Right lung (tissue), 5 donors: ENCODE data around the gene SLC22A23. TPM values are rescaled to one million over a fixed set of nuclear protein-coding genes. Genes with fewer than 3 reads are reported as not detected.

Experiments used
- DNase-seq, 2 donors: peaks; one replicate each; pipeline ENCODE4 v3.0.0-alpha.2; 2013
- polyA plus RNA-seq, 5 donors: library from polyadenylated mRNA; unstranded; fragments of 120-200 nt; gene quantifications; one replicate each; pipeline versions ENCODE4 v1.2.1 to v1.2.3, GENCODE V29; 2013; ENCODE audit warnings: inconsistent platforms in 1 of 5, low replicate concordance in 1 of 5; ENCODE audit not compliant: insufficient read length in 5 of 5, insufficient read depth in 1 of 5

SLC22A23 gene
- polyA plus RNA-seq, 5 donors, result 16.2 to 24.7 (median 18.1) TPM

- DNase-seq, result no peak
Observed at GRCh38 chr6:3473773-3474172, 16.9 kb upstream of the SLC22A23 start.

- no peak for DNase-seq
Observed at GRCh38 chr6:3471711-3472110, 14.9 kb upstream of the SLC22A23 start.

DNA sequence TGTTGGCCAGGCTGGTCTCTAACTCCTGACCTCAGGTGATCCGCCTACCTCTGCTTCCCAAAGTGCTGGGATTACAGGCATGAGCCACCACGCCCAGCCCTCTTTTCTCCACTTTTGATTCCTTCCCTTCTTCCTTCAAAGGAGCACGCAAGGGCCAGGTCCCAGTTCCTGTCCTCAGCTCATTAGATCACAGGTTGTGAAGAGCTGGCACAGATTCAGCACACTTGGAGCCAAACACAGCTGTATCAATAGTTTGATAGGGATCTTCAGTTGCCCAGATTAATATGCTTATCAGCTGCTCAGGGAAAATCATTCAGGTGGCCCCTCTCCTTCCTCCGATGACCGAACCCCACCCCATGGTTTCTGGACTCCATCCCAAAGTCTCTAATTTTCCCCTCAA is 14.4 kb upstream of the SLC22A23 start:
- no peak for DNase-seq

DNA sequence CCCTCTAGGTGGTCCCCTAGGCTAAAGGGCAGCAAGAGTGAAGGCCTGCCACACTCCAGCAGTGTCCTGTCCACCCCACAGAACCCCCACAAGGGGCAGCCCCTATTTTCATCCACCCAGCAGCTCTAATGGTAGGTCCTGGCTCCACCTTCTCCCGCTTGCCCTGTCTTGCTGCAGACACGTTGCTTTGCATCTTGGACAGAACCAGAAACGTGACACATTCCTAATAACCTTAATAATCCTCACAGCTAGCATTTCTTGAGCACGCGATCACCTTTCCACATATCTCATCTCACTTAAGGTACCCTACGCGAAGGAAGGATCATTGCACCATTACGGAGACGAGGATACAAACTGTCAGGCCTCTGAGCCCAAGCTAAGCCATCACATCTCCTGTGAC is 11.7 kb upstream of the SLC22A23 start:
- no peak for DNase-seq

GRCh38 chr6:3467996-3468395 is 11.1 kb upstream of the SLC22A23 start:
- no peak for DNase-seq

DNA sequence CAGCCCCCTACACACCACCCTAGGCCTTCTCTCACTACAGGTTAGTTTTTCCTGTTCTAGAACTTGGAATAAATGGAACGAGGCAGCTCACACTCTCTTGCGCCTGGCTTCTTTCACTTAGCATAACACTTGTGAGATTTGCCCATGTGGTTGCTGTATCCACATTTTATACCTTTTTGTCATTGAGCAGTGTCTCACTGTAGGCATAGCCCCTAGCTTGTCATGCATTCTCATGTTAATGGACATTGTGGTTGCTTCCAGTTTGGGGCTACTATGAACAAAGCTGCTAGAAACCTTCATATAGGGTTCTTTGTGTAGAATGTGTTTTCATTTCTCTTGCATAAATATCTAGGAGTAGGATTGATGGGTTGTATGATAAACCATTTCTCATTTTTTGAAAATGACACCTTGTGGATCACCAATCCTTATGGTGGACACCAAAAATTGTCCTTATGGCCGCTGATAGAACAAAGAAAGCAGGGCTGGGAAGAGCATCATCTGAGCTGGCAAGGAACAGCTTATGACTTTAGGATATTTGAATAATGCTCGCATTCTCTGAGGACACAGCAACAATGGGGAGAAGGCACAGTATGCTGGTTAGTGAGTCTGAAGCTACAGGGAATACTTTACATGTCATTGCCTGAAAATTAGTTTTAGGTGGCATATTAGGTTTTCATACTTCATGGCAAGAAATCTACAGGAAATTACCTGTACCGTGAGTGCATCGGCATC is 9.8 kb upstream of the SLC22A23 start:
- DNase-seq, result no peak

DNA sequence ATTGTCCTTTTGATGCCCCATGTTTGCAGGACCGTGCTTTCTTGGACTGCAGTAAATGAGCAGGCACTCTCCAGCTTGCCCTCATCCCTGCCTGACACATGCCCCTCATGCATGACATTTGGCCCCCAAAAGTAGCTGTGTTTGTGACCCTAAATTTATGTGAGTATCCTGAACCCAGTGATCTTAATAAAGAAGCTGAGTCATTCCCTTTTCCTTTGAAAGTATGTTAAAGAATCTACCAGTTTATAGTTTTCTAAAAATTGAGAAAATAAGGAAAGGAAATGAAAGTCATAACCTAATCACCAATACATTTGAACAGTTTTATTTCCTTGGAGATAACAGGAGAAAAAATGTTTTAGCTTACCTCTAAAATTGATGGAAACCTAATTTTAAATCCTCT is 3.4 kb upstream of the SLC22A23 start:
- DNase-seq, result no peak

DNA sequence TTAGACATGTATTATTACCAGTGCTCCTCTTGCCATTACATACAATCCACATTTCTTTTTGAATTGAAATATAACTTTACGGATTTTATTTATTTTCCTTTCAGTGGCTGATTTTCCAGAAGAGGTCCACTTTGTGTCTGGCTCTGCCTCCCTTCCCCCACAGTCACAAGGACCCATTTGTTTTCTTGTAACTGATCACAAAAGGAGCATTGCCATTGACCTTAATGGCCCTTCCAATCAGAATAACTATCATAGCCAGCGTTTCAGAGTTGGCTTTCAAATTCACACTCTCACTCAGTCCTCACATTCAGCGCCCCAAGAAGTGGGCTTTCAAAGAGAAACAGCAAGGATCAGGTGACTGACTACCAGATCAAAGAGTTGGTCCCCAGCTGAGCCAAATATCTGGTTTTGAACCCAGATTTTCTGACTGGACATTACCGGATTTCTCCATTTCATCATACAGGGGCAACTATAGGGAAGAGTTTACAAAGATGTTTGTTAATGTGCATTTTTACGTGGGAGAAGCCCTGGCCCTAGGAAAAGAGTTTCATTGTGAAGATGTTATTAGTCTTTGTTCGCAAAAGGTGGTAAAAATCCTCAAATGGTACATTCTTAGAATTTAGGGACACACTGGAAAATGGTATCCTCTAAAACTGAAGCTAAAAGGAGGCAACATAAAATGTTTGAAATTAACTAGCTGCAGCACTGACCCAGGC is 2.0 kb upstream of the SLC22A23 start:
- no peak for DNase-seq

GRCh38 chr6:3457710-3458602 is 1.1 kb upstream of the SLC22A23 start:
- DNase-seq, result peak in 1 of 2 donors; percentile 26

DNA sequence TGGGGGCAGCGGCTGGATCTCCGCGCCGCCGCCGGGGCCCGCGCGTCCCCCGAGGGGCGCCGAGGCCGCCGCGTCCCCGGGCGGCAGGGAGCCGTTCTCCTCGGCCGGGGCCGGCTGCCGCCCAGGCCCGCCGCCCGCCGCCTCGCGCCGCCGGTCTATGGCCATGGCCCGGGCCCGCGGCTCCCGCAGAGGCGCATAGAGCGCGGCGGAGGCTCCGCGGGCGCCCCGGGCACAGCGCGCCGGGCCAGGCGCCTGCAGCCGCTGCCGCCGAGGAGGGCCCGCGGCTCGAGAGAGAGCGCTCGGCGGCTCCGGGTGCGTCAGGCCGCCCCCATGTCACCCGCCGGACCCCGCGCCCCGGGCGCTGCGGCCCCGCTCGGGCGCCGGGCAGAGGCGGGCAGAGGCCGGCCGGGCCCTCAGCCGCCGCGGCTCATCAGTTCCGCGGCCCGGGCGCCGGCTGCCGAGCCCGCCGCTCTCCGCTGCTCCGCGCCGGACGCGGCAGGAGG is 404 bp downstream of the SLC22A23 start:
- no peak for DNase-seq

- peak in 1 of 2 donors; percentile 24 for DNase-seq
Observed at GRCh38 chr6:3455569-3456394, 1.1 kb downstream of the SLC22A23 start.

DNA sequence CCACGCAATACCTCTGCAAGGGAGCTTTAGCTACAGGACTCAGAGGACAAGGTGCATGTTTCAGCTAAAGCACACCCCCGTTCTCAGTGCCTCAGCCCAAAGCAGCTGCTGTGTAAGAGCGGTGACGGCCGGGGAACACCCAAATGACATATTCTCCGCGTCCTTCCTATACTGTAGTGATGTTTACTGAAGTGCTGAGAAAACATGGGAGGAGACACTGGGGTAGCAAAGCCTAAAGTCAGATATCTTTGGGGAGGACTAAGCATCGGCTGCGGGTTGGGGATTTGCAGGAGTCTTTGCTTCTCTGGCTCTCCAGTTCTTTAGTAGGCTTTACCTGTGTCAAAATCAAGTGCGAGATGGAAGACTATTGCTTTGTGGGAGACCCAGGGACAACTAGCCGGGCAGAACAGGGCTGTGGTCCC is 1.7 kb downstream of the SLC22A23 start:
- no peak for DNase-seq

DNA sequence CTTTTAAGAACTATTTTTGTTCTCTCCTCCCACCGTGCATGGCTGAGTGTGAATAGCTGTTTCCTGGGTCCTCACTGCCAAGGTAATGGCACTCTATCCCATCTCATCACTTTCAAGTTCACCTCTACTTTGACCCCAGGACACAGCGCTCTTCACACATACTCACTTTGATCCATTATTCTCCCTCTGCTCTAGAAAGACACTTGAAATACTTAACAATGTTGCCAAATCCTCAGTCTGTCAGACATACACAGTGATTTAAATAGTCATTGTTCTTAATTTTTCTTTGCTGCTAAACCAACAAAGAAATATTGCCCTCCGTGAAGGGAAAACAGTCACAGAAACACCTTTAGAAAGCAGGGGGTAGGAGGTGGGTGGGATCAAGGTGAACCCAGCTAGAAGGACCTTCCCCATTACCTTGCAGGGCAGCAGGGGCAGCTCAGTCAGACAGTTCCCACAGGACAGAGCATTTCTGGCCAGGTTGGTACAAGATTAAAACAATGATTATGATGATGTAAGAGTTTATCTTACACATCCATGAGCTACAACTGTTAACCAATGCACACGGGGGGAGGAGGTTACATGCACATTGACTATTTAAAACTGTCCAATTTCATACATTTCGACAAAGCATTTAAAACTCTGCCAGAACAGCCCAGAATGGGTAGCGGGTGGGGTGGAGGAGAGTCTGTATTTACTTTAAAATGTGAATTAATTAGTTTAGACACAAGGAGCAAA is 2.4 kb downstream of the SLC22A23 start:
- no peak for DNase-seq

DNA sequence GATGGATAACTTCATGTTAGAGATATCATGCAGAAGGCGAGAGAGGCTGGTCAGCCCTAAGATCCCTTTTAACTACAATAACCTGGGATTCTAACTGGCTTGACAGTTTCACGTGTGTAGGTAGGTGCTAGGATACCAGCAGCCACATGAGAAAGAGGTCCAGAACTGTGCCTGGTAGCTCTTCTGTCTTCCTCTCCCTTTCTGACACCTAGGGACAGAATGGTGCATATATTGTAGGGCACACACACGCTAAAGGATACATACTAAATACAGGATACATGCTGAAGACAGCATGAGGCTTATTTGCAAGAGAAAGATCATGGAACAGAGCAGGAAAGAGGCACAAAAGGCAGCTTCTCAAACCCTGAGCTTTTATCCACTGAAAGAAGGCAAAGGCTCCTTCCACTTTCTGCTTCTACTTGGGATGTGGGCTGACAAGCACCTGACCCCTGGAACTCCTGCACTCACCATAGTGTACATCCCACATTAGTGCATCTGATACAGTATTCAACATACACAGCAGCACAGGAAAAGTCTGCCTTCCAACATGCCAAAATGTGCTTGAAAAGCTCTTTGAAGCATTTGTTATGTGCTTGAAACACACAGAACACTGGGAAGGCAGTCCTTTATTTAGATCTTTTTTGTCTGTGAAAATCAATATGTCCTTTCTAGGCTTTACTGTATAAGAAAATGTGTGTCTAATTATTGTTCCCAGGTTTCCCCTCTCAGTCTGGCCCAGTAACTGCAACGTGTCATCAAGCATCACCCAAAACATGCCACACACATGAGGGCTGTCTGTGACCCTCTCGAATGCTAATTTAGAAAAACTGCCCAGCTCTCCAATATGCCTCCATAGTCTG is 3.2 kb downstream of the SLC22A23 start:
- no peak for DNase-seq

DNA sequence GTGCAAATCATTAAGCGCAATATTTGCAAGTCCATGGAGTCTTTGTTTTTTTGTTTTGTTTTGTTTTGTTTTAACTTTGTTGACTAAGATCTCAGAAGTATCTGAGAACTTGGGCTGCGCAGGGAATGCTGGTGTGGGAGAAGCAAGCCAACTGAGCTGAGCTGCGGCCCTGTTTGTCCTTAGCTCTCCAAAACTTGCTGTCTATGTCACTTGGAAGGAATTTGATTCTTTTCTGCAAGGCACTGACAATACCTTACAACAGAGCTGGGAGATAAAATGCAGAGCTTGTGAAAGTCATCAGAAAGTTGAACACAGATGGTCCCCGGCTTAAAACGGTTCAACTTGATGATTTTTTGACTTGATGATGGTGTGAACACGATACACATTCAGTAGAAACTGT is 5.4 kb downstream of the SLC22A23 start:
- DNase-seq, result no peak

- peak; percentile 64 to 75 for DNase-seq
Observed at GRCh38 chr6:3450888-3451287, 6.0 kb downstream of the SLC22A23 start.

DNA sequence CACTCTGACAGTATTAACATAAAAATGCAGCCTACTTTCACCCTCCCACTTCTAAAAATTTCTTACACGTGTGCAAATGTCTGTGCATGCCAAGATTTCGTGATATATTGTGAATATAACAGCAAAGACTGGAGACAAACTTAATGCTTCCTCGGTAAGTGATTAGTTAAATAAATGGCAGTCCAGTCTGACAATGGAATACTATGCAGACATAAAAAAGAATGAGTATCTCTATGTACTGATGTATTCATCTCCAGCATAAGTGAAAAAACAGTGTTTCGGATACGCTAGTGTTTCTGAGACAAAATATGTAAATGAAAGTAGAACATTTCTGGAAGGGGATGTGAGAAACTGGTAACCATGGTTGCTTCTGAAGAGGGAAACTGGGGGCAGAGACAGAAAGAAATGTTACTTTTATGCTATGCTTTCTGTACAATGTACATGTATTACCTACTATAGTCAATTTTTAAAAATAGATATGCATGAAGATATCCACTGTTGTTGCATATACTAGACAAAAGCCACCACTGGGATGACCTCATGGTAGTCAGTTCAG is 7.0 kb downstream of the SLC22A23 start:
- no peak for DNase-seq

DNA sequence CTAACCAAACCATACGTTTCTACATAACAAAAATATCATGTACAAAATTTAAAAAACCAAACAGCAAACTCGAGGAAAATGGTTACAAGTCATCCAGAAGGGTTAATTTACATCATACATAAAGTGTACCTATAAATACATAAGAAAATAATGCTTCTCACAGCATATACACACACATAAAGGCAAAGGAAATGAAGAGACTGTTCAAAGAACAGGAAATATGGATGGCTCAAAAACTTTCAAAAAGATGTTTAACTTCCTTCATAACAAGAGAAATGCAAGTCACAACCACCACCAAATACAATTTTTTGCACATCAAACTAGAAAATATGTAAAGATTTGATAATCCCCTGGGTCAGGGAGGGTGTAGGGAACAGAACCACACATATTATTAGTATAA is 7.5 kb downstream of the SLC22A23 start:
- DNase-seq, result no peak

GRCh38 chr6:3447005-3447404 is 9.8 kb downstream of the SLC22A23 start:
- no peak for DNase-seq
